ENCODE measurements around the gene SLC6A13.

GRCh38 chr12:242496-242895, 20.1 kb downstream of the SLC6A13 start:
- TF ChIP-seq CTCF (IDR thresholded peaks at IDR 0.05; ENCODE audit: low read depth, low read length, missing input control) (no peak), YY1 (IDR thresholded peaks at IDR 0.05) (no peak), RXRA (IDR thresholded peaks at IDR 0.05) (no peak), JUND (IDR thresholded peaks at IDR 0.05) (no peak), RAD21 (IDR thresholded peaks at IDR 0.05) (no peak), MAX (IDR thresholded peaks at IDR 0.05) (no peak), GABPA (IDR thresholded peaks at IDR 0.05 in 1 of 2, conservative IDR thresholded peaks at IDR 0.05 in 1 of 2) (no peak), EGR1 (IDR thresholded peaks at IDR 0.05; ENCODE audit: low read depth in 2 of 2) (no peak), TAF1 (conservative IDR thresholded peaks at IDR 0.05) (no peak)

All from liver (tissue), 3 donors.